HG03097 (cell line): Measurements from ENCODE around the gene DNAAF3.

Experiments
- ATAC-seq: cut with Tn5 transposase; IDR thresholded peaks from one replicate; pipeline ENCODE4 v1.9.1; 2021; ENCODE audit not compliant: unreplicated experiment, low FRiP score

DNAAF3 gene

DNA sequence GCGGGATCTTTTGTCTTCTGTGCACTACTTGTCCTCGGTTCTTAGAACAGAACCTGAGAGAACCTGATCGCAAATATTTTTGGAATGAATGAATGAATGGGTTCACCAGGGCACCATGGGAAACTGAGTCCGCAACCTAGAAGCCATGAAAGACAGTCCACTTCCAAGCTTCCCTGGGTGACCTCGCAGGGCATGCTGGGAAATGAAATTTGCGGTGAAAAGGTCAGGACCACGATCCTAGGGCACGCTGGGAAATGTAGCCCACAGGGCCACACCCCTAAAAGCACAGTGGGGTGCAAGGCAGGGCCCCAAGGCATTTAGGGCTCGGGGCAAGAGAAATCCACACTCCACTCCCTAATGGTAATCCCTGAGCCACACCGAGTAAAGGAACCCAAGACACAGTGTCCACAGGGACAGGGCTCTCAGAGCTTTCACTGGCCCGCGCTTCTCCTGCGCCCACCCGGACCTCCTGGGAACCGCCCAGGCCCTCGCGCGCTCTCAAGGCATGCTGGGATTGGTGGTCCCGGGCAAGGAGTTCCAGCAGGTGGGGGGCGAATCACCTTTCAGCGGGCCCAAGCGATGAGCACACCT, 47.9 kb downstream of the DNAAF3 start:
- no peak for ATAC-seq

DNA sequence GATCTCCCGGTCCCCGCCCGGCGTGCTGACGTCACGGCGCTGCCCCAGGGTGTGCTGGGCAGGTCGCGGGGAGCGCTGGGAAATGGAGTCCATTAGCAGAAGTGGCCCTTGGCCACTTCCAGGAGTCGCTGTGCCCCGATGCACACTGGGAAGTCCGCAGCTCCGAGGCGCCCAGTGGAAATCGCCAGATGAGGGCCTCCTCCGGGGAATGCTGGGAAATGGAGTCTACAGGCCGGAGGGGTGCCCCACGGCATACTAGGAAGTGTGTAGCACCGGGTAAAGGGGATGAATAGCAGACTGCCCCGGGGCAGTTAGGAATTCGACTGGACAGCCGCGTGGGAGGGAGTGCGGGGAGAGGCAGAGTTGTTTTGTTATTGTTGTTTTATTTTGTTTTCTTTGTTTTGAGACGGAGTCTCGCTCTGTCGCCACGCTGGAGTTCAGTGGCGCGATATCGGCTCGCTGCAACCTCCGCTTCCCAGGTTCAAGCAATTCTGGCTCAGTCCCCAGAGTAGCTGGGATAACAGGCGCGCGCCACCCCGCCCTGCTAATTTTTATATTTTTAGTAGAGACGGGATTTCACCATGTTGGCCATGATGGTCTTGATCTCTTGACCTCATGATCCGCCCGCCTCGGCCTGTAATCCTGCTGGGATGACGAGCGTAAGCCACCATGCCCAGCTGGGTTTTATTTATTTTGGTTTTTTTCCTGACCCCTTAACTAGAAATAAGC, 48.6 kb downstream of the DNAAF3 start:
- peak; percentile 82 for ATAC-seq

DNA sequence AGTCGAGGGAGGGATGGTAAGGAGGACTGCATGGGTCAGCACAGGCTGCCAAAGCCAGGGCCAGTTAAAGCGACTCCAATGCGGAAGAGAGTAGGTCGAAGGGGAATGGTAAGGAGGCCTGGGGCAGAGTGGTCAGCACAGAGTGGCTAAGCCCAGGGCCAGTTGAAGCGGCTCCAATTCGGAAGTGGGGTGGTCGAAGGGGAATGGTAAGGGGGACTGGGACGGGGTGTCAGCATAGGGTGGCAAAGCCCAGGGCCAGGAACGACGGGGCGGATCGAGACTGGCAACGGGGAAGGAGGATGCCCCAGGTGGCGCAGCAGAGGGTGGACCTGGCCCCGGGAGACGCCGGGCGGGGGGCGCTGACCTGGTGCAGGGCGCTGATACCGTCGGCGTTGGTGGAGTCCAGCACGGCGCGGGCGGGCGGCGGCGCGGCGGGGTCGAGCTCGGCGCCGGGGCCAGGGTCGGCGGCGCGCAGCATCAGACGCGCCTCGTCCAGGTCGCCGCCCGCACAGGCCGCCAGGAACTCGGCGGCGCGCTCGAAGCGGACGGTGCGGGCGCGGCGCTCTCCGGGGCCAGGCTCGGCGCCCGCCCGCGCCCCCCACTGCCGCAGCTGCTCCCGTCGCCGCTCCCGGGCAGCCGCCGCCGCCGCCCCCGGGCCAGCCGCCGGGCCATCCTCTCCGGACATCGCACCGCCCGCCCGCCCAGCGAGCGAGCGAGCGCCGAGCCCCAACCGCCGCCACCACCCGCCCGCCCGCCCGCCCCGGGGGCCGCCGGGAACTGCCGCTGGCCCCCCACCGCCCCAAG, 49.4 kb downstream of the DNAAF3 start, which contains the start of gene PPP1R12C:
PPP1R12C (minus strand) TSS at position 779 of the 804 bp plus-strand sequence; CDS start at position 685, 94 bp downstream.
- ATAC-seq, result peak; percentile 11

DNA sequence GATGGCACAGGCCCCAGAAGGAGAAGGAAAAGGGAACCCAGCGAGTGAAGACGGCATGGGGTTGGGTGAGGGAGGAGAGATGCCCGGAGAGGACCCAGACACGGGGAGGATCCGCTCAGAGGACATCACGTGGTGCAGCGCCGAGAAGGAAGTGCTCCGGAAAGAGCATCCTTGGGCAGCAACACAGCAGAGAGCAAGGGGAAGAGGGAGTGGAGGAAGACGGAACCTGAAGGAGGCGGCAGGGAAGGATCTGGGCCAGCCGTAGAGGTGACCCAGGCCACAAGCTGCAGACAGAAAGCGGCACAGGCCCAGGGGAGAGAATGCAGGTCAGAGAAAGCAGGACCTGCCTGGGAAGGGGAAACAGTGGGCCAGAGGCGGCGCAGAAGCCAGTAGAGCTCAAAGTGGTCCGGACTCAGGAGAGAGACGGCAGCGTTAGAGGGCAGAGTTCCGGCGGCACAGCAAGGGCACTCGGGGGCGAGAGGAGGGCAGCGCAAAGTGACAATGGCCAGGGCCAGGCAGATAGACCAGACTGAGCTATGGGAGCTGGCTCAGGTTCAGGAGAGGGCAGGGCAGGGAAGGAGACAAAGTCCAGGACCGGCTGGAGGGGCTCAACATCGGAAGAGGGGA, 50.1 kb downstream of the DNAAF3 start:
- ATAC-seq, result no peak

DNA sequence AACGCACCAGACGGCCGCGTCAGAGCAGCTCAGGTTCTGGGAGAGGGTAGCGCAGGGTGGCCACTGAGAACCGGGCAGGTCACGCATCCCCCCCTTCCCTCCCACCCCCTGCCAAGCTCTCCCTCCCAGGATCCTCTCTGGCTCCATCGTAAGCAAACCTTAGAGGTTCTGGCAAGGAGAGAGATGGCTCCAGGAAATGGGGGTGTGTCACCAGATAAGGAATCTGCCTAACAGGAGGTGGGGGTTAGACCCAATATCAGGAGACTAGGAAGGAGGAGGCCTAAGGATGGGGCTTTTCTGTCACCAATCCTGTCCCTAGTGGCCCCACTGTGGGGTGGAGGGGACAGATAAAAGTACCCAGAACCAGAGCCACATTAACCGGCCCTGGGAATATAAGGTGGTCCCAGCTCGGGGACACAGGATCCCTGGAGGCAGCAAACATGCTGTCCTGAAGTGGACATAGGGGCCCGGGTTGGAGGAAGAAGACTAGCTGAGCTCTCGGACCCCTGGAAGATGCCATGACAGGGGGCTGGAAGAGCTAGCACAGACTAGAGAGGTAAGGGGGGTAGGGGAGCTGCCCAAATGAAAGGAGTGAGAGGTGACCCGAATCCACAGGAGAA, 50.9 kb downstream of the DNAAF3 start:
- ATAC-seq, result no peak

DNA sequence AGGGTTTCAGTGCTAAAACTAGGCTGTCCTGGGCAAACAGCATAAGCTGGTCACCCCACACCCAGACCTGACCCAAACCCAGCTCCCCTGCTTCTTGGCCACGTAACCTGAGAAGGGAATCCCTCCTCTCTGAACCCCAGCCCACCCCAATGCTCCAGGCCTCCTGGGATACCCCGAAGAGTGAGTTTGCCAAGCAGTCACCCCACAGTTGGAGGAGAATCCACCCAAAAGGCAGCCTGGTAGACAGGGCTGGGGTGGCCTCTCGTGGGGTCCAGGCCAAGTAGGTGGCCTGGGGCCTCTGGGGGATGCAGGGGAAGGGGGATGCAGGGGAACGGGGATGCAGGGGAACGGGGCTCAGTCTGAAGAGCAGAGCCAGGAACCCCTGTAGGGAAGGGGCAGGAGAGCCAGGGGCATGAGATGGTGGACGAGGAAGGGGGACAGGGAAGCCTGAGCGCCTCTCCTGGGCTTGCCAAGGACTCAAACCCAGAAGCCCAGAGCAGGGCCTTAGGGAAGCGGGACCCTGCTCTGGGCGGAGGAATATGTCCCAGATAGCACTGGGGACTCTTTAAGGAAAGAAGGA, 51.8 kb downstream of the DNAAF3 start:
- ATAC-seq, result no peak

DNA sequence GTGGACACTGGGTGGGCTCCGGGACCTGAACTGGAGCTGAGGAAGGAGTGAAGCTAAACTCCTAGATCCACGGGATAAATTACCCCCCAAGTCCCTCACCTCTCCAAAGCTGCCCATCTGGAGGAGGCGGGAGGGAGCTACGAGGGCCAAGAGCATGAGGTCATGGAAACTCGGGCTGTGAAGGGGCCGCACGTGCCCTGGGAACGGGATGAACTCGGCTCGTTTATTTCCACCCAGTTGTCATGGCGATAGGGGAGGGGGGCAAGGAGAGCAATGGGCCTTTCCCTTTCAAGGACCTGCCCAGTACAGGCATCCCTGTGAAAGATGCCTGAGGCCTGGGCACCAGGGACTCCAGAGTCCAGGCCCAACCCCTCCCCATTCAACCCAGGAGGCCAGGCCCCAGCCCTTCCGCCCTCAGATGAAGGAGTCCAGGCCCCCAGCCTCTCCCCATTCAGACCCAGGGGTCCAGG, 52.8 kb downstream of the DNAAF3 start:
- ATAC-seq, result no peak

DNA sequence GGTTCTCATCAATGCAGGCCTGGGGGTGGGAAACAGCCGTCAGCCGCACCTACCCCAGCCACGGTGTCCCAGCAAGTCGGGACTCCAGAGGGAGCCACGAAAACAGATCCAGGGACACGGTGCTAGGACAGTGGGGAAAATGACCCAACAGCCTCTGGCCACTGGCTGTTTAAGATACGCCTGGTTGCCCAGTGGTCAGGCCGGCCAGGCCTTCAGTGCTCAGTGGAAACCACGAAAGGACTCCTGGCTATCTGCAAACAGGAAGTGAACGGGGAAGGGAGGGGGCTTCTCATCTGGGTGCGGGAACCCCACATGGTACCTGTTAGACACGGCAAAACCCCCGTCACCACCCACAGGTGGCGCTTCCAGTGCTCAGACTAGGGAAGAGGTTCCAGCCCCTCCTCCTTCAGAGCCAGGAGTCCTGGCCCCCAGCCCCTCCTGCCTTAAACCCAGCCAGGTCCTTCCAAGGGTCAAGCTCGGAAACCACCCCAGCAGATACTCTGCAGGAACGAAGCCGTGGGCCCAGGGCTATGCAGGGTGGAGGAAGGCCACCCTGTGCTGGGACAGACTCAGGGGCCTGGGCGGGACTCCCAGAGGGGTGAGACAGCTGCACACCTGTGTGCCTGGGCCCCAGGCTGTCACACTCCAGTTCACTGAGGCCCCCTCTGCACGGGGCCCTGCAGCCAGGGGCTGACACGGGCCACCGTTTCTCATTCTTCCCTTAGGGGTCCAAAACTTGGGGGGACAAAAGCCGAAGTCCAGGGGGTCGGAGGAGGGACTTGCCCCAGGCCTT, 53.4 kb downstream of the DNAAF3 start:
- no peak for ATAC-seq

DNA sequence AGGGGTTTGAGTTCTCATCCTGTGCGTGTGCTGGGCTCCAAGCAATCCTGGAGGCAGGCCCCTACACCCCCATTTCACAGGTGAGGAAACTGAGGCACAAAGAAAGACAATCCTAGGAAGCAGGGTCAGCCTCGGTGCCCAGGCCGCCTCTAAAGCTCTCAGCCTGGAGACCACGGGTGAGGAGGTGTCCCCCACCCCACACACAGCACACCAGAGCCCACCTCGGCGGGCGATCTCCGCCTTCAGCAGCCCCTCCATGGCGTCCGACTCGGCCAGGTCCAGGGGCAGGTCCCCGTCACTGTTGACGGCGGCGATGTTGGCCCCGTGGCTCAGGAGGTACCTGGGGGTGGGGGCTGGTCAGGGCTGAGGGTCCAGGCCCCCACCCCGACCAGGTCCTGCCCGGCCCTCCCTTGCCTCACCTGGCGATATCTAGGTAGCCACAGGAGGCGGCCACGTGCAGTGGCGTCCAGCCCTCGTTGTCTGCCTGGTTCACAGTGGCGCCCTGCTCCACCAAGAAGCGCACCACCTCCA, 54.1 kb downstream of the DNAAF3 start:
- ATAC-seq, result no peak

DNA sequence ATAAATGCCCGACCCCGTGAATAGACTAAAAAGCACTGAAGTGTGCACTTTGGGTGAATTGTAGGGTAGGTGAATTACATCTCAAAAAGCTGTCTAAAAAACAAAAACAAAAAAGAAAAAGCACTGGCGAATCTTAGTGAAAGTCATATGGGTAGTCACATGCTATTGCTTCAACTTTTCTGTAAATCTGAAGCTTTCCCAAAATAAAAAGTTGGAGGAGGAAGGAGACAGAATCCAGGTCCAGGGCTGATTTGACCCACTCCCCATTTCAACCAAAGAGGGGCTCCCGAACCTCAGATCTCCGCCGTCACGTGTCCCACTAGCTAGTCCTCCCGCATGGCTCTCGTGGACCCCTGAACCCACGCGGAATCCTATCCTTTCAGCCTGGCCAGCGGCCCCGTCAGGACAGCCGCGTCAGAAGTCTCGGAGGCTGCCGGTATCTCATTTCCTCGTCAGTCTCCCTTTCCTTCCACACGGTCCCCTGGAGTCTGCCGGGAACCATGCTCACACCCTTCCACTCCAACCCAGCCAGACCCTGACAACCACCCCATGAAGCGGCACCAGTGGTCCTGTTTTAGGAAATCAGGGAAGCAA, 55.1 kb downstream of the DNAAF3 start:
- ATAC-seq, result no peak

DNA sequence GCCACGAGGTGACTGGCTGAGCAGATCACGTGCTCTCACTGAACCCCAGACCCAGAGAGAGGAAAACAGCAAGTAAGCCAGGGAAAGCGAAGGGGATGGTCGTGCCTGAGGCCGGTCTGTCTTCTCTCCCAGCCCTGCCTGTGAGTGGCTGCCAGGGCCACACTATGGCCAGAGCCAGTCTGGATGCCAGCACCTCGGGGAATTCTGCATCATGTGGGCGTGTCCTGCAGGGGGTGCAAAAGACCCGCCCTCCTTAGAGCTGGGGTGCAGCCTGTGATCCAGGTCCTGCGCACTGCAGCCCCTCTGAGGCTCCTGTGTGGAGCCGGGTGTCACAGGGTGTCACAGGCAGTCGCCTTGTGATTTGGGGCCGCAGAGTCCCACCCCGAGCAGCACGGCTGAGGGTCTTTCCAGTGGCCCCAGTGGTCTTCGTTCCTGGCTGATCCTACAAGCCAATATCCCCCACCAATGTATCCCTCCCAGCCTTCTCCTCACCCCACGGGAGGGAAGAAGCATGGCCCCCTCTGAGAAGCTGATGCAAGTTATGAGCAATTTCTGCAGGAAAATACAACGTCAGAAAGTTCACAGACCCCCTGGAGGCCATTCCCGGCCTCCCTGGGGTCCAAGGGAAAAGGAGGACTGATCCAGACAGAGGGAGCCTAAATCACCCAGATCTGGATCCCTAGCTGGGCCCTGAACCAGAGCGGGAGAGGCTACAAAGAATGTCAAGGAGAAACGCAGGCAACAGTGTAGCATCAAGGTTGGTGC, 56.7 kb downstream of the DNAAF3 start:
- ATAC-seq, result no peak
